Testis (tissue), 2 donors: Measurements from ENCODE around the gene MRPL24.

Source experiments
- POLR2A ChIP-seq: fragments of 450-650 bp; IDR thresholded peaks from one replicate; pipeline ENCODE4 v1.6.1; 2017; ENCODE audit warnings: antibody characterized with exemption, mild to moderate bottlenecking, moderate library complexity
- TF ChIP-seq, protein P1 (sequence below), 3 experiments: fragments of 450-650 bp in 2 of 3; fragments of 200-600 bp in 1 of 3; sonication (generic) in 1 of 3; IDR thresholded peaks; one replicate each; pipeline ENCODE4 v1.5.1; 2016 to 2019; ENCODE audit warnings: antibody characterized with exemption in 3 of 3, mild to moderate bottlenecking in 2 of 3, moderate library complexity in 1 of 3

DNA sequence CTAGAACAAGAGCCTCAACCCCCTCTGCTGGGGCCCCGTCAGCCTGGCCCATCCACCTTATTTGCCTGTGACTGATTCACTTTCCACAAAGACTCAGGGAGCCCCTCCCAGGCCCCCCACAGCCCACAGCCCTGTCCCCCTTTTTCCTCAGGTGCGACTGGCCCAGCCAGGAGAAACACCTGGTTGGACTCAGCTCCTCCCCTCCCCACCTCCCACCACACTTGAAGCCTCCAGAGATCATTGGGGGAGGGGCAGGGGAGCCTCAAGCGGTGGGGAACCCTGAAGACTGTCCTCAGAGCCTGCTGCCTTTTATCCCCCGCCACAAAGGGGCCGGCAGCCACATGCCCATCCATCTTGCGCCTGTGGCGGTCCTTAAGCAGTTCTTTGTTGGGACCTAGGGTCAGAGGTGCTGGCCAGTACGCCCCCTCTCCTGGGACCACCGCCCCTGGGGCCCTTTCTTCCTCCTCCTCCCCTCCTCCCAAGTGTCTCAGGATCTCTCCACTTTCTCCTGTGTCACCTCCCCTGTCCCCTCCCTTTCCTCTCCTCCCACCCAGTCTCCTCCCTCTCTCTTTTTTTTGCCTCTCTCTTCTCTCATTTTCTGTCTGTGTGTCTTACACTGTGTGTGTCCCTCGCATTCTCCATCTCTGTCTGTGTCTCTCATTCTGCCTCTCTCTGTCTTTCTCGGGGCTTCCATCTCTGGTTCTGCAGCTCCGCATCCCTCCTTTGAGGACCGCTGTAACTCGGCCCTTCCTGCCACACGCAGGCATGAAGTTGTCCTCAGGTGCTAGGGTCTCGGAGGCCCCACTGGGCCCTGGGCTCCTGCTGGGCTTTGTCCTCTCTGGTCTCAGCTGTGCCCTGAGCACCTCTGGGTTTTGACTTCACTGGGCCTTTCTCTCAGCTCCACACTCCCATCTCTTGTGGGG is 47.7 kb downstream of the MRPL24 start:
- TF ChIP-seq, protein P1, sequence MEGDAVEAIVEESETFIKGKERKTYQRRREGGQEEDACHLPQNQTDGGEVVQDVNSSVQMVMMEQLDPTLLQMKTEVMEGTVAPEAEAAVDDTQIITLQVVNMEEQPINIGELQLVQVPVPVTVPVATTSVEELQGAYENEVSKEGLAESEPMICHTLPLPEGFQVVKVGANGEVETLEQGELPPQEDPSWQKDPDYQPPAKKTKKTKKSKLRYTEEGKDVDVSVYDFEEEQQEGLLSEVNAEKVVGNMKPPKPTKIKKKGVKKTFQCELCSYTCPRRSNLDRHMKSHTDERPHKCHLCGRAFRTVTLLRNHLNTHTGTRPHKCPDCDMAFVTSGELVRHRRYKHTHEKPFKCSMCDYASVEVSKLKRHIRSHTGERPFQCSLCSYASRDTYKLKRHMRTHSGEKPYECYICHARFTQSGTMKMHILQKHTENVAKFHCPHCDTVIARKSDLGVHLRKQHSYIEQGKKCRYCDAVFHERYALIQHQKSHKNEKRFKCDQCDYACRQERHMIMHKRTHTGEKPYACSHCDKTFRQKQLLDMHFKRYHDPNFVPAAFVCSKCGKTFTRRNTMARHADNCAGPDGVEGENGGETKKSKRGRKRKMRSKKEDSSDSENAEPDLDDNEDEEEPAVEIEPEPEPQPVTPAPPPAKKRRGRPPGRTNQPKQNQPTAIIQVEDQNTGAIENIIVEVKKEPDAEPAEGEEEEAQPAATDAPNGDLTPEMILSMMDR (IDR thresholded peaks at IDR 0.05), result no peak
- TF ChIP-seq POLR2A, result no peak
